NCI-H748 (cell line): ENCODE results near the gene SEMA6D.

Experiments
- DNase-seq: peaks from one replicate; lab custom pipeline; 2025; ENCODE audit not compliant: unreplicated experiment; lab: John Stamatoyannopoulos, UW

Gene SEMA6D

GRCh38 chr15:47786371-47786770, 69.1 kb downstream of the SEMA6D start:
- DNase-seq: no peak

GRCh38 chr15:47787875-47788274, 70.6 kb downstream of the SEMA6D start:
- no peak for DNase-seq

- no peak for DNase-seq
Measured at GRCh38 chr15:47788685-47789084, 71.4 kb downstream of the SEMA6D start.

- DNase-seq: peak; percentile 44
Measured at GRCh38 chr15:47791161-47791560, 73.9 kb downstream of the SEMA6D start.

- DNase-seq: no peak
Measured at GRCh38 chr15:47792231-47792630, 74.9 kb downstream of the SEMA6D start.

- DNase-seq: no peak
Measured at GRCh38 chr15:47794252-47794914, 77.1 kb downstream of the SEMA6D start.

- no peak for DNase-seq
Measured at GRCh38 chr15:47795864-47796263, 78.6 kb downstream of the SEMA6D start.

- no peak for DNase-seq
Measured at GRCh38 chr15:47796339-47796738, 79.0 kb downstream of the SEMA6D start.

- DNase-seq: no peak
Measured at GRCh38 chr15:47796830-47797229, 79.5 kb downstream of the SEMA6D start.

- DNase-seq: no peak
Measured at GRCh38 chr15:47801522-47801921, 84.2 kb downstream of the SEMA6D start.

GRCh38 chr15:47802216-47802615, 84.9 kb downstream of the SEMA6D start:
- DNase-seq: no peak

GRCh38 chr15:47803767-47804166, 86.5 kb downstream of the SEMA6D start:
- DNase-seq: no peak

- no peak for DNase-seq
Measured at GRCh38 chr15:47804733-47805132, 87.4 kb downstream of the SEMA6D start.

- no peak for DNase-seq
Measured at GRCh38 chr15:47806008-47806407, 88.7 kb downstream of the SEMA6D start.

- no peak for DNase-seq
Measured at GRCh38 chr15:47811172-47811571, 93.9 kb downstream of the SEMA6D start.

- no peak for DNase-seq
Measured at GRCh38 chr15:47812470-47812999, 95.2 kb downstream of the SEMA6D start.

- DNase-seq: no peak
Measured at GRCh38 chr15:47813748-47814384, 96.6 kb downstream of the SEMA6D start.

- DNase-seq: no peak
Measured at GRCh38 chr15:47814620-47815019, 97.3 kb downstream of the SEMA6D start.

- no peak for DNase-seq
Measured at GRCh38 chr15:47817969-47818548, 100.8 kb downstream of the SEMA6D start.

GRCh38 chr15:47819158-47819557, 101.9 kb downstream of the SEMA6D start:
- no peak for DNase-seq

- no peak for DNase-seq
Measured at GRCh38 chr15:47820057-47820746, 102.9 kb downstream of the SEMA6D start.
